AML-193 (cell line): Measurements from ENCODE around the gene CDH23.

Source experiments
- DNase-seq, 2 experiments: peaks; one replicate each; lab custom pipeline; 2025; lab: John Stamatoyannopoulos, UW

CDH23 gene

DNA sequence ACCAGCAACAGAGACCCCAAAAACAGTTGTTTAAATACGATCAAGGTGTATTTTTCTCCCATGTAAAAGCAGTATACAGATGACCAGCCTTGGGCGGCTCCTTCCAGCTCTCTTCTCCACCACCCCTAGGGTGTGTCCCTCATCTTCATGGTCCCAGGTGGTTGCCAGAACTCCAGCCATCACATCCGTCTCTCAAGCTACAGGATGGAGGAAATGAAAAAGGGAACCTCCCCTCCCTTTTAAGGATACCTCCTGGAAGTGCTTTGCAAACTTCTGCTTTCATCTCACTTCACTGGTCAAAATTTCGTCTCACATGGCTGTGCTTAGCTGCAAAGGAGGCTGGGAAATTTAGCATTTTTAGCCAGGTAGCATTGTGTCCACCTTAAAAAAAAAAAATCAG is 263.6 kb downstream of the CDH23 start:
- DNase-seq, result no peak

GRCh38 chr10:71661060-71661622 is 264.4 kb downstream of the CDH23 start:
- DNase-seq, result no peak

GRCh38 chr10:71661779-71662336 is 265.1 kb downstream of the CDH23 start:
- no peak for DNase-seq

GRCh38 chr10:71663311-71663710 is 266.6 kb downstream of the CDH23 start:
- DNase-seq, result no peak

DNA sequence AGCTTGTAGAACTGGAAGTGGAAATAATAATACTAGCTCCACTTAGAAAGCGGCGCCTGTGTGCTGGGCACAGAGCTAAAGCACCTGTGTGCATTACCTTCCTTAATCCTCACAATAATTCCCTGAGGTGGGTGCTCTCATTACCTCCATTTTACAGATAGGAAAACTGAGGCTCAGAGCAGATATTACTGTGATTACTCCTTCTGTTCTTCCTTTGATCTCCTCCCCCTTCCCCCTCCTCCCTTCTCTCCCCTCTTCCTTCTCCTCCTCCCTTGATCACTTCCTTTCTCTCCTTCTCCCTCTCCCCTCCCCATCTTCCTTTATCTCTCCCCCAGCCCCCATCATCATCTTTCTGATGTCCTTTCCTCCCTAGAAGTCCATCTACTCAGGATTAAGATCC is 267.9 kb downstream of the CDH23 start:
- DNase-seq, result no peak

DNA sequence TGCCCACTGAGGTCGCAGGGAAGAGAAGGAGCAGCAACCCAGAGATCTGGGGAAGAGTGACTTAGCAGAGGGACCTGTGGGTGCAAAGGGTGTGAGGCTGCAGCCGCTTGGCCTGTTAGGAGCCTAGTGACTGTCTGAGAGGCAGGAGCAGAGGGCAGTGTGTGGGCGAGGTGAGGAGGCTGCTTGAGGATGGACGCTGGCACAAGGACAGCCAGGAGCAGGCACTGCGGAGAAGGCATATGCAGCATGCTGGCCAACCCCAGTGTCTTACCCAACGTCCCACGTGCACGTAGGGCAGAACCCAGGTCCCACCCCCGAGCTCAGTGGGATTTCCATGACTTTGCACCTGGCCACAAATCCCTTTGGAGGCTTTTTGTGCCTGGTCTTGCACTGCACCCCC is 268.7 kb downstream of the CDH23 start:
- no peak for DNase-seq

DNA sequence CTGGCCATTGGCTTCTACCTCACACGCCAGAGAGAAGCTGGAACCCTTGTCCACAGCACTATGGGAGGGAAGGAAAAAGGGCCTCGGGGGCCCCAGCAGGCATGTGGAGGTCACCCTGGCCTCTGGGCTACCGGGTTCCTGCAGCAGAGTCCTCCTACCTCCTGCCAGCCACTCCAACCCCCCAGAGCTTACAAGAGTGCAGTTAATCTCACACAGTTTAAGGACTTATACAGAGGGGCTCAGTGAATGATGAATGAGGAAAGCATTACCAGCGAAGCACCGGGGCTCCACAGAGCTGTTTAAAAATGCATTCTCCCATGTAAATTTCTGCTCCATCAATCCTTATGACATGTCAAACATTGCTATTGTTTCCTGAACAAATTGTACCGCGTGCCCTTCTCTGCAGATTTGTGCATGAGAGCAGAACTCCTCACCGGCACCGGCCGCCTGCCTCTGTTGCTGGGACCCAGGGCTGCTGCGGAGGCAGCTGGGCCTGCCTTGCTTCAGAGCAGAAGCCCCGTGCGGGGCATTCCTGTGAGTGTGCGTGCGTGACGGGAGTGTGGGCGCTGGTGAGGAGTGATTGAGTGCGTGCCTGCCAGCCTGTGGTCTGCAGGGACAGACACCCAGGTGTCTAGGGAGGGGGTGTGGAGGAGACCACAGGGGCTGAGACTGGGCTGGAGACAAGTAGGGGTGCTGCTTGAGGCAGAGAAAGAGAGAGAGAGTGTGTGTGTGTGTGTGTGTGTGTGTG is 270.1 kb downstream of the CDH23 start:
- no peak for DNase-seq

DNA sequence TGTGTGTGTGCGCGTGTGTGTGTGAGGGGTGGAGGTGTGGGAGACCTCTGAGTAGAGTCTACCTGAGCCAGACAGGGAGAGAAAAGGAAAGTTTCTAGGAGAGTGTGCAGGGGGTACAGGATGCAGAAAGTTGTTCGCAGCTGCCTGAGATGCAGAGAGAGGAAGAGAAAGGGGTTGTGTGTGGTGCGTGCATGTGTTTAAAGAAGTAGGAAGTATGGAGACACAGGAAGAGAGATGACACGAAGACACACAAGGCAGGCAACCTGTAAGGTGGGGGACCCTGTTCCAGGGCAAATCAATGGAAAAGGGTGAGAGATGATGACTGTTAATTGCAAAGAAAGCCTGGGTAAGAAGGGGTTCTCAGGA is 270.6 kb downstream of the CDH23 start:
- DNase-seq, result no peak

GRCh38 chr10:71671994-71672946 is 275.6 kb downstream of the CDH23 start:
- DNase-seq, result no peak

GRCh38 chr10:71675295-71675970 is 278.7 kb downstream of the CDH23 start:
- no peak for DNase-seq

- DNase-seq, result no peak
Measured at GRCh38 chr10:71677261-71677660, 280.5 kb downstream of the CDH23 start.

DNA sequence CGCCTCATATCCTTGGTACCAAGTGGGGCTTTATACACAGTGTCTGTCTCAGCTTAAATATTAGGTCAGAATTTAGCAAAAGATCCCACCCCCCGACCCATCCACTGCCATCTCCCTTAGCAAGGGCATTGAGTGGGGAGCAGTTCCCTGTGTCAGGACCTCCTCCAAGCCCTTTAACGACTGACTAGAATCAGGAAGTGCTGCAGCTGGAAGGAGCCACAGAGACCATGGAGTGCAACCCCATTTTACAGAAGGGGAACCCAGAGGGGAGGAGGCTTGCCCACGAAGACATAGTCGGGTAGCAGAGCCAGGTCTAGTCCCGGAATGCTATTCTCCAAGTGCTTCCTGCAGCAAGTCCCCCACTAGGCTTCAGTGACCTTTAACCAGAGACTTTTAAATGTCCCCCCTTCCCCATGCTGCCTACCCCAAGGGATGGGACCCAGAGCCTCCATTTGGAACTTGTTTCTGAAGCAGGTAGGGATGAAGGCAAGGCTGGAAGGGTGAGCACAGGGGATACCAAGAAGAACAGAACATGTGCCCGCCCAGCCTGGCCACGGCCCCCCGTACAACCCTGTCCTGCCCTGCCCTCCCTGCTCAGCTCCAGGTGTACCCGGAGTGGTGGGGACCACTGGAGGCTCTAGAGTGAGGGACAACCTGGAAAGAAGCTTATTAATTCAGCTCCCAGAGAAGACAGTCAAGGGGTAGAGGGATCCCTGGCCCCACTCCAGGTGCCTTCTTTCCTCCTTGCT is 281.5 kb downstream of the CDH23 start:
- no peak for DNase-seq

DNA sequence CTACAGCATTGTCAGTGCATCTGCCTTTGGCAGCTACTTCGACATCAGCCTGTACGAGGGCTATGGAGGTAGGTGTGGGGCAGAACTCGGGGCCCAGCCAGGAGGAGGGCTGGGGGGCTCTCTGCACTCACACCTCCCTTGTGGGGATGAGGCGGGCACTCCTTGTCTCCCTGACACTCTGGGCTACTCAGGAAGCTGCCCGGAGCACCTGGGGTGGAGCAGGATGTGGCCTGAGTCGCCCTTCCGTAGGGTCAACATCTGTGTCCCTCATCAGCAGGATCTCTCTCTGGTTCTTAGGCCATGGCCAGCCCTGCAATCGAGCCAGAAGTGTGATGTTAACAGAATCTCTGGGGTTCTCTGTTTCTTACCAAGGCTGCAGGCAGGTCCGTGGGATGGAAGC is 282.7 kb downstream of the CDH23 start:
- DNase-seq, result no peak

DNA sequence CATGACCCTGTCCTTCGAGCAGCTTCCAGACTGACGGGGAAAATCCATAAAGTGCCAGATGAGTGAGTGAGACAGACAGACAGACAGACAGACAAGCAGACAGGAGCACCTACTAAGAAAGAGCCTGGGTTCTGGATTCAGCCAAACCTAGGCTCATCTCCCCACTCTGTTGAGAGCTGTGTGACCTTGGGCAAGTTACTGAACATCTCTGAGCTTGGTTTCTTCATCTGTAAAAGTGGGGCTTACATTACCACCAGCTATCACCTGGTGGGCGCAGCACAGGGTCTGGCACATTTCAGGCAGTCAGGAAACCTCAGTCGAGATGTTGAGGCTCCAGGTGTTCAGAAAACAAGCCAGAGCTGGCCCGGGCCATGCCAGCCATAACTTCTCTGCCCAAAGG is 285.3 kb downstream of the CDH23 start:
- DNase-seq, result no peak

- no peak for DNase-seq
Measured at GRCh38 chr10:71683301-71683700, 286.6 kb downstream of the CDH23 start.

DNA sequence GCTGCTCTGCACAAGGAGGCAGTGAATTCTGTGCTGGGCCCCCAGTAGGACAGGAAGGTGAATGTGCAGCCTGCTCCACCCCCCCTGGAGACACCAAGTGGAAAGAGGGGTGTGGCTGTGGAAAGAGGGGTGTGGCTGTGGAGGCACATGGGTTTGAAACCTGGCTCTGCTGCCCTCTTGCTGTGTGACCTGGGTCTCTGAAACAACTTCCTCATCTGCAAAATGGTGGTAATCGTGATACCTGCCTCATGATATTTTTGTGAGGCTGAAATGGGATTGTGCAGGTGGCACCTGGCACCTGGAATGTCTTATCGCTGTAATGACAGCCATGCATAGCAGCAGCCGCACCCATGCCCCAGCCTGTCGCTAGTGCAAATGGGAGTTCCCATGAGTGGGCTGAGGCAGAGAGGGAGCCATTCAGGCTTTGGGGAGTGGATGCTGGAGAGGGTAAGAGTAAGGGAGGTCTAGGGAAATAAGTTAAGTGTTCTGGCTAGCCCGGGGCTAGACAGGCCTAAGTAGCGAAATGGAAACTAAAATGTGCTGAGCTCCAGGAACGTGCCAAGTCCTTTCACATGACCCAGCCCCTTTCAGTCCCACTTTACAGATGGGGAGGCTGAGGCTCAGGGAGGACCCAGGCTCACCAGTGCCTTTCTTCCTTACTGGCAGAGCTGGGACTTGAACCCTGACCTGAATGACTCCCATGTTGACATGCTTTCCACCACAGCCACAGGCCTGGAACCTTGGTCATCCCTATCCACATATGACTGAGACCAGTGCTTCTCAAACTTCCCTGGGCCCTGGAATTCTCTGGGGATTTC is 287.8 kb downstream of the CDH23 start:
- DNase-seq, result no peak

DNA sequence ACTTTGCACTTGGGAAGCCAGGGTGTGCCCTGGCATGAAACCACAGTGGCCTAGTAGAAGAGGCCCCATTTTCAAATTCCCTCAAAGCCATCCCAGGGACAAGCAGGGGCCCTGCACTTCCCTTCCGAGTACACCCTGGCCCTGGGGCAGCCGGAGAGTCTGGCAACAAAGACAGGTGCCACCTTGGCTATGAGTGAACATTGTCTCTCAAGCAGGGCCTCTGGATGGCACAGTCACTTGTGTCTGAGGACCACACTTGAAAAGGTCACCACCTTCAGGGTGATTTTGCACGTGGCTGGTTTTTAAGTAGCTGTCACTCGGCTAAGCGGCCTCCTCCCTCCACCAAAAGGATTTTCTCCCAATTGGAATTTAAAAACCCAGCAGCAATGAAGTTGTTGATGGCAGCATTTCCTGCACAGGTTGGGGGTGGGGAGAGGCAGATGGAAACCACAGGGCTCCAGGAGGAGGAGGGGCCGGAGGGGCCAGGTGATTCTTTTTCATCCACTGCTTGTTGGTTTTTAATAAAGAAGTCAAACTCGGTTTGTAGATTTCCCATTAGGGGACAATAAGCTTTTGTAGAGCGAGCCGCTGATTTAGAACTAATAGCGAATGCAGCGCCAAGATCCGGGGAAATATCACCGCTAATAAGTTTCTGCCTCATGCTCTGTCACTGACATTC is 289.0 kb downstream of the CDH23 start:
- DNase-seq, result no peak

DNA sequence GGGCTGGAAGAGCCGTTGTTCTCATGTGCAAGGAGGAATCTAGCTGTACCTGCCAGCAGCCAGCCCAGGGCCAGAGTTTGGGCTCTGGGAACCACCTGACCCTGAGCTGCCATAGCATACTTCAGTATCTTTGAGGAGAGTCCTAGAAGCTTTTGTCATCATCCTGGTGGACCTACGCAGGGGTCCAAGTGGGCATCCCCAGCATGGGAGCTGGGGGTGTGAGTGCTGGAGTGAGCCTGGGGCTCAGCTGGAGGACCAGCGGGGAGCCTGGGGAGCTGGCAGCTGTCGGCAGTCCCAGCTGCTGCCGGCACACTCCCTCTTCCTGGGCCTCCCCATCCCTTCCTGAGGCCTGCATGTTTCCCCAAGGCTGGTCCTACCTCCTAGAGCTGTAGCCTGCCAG is 290.4 kb downstream of the CDH23 start:
- no peak for DNase-seq

DNA sequence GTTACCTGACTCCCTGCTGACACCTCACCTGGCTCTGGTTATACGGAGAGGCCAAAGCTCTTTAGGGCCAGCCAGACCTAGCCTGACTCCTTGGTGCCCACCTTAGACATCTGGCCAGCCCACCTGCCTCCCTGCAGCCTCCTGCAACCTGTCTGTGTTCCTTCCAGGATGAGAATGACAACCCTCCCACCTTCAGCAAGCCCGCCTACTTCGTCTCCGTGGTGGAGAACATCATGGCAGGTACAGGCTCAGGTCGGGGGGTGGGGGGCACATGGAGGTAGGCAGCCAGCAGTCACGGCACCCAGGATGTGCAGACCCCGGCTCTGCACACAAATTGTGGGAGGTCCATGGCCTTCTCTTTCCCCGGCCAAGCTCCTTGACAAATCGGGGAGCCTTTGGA is 290.8 kb downstream of the CDH23 start:
- DNase-seq, result no peak

DNA sequence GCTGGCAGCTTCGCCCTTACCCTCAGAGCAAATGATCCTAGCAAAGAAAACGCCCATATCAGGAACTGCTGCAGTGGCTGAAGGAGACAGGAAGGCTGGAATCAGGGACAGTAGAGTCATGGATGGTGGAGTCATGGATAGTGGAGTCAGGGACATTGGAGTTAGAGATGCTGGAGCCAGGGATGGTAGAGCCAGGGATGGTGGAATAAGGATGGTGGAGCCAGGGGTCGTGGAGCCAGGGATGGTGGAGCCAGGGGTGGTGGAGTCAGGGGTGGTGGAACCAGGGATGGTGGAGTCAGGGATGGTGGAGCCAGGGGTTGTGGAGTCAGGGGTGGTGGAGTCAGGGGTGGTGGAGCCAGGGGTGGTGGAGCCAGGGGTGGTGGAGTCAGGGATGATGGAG is 291.5 kb downstream of the CDH23 start:
- no peak for DNase-seq
